ENCODE results near the gene CLCN4. TPM values are rescaled to one million over a fixed set of nuclear protein-coding genes. Genes with fewer than 3 reads are reported as not detected.

The CLCN4 gene
- total RNA-seq, 1 experiment from 2014 or later = 3.6 TPM

DNA sequence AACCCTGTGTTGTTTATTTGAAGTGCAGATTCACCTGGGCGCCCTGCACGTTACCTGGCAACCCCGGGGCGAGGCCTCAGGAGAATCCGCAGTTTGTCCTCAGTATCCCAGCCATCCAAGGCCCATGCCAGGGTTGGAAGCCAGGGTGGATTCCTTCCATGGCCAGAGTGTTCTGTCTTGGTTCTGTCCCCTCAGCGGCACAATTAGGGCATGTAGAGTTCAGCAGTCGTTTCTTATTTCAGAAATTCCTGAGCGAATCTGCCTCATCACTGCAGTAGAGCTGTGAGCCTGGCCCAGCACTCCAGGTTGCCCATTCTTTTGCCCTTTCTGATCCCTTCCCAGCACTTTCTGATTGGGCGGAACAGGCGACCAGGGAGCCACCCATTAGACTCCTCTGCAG is 29.9 kb upstream of the CLCN4 start:
- no peak for DNase-seq (ENCODE audit: low spot score)
- in situ Hi-C loops (cut with HindIII; ENCODE audit: low sequenced_read_pairs) = no loop called here

DNA sequence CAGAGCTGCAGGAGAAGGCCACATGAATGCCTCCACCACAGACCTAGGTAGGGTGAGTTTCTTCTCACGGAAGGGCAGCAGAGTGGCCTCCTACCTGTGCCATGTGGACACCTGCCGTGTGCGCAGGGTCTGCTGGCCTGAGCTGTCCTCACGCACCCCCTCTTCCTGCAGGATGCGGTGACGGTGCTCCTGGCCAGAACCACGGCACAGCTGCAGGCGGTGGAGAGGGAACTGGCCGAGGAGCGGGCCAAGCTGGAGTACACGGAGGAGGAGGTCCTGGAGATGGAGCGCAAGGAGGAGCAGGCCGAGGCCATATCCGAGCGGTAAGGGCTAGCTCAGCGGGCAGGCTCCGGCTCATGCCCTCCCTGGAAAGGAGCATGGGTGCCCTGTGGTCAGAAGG is 28.4 kb upstream of the CLCN4 start:
- no peak for DNase-seq (ENCODE audit: low spot score)
- in situ Hi-C loops (cut with HindIII; ENCODE audit: low sequenced_read_pairs) = no loop called here

DNA sequence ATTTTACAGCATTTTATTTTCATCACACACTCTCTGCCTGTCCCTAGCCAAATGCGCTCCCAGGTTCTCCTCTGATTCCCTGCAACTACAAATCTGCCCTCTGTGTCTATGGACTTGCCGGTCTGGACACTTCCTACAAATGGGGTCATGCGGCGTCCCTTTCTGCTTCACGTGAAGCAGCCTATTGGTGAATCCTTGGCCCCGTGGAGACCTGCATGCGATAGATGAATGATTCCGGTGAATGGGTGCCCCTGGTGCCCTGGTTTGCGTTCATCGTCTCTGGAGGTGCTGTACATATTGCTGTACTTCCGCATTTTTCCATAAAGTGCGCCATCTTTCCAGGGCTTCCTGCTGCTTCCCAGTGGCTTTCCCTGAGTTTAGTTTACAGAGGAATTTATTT is 27.5 kb upstream of the CLCN4 start:
- in situ Hi-C loops (cut with HindIII; ENCODE audit: low sequenced_read_pairs) = no loop called here
- no peak for DNase-seq (ENCODE audit: low spot score)

- in situ Hi-C loops (cut with HindIII; ENCODE audit: low sequenced_read_pairs) = no loop called here
- no peak for DNase-seq (ENCODE audit: low spot score)
Observed at GRCh38 chrX:10130354-10130753, 26.4 kb upstream of the CLCN4 start.

DNA sequence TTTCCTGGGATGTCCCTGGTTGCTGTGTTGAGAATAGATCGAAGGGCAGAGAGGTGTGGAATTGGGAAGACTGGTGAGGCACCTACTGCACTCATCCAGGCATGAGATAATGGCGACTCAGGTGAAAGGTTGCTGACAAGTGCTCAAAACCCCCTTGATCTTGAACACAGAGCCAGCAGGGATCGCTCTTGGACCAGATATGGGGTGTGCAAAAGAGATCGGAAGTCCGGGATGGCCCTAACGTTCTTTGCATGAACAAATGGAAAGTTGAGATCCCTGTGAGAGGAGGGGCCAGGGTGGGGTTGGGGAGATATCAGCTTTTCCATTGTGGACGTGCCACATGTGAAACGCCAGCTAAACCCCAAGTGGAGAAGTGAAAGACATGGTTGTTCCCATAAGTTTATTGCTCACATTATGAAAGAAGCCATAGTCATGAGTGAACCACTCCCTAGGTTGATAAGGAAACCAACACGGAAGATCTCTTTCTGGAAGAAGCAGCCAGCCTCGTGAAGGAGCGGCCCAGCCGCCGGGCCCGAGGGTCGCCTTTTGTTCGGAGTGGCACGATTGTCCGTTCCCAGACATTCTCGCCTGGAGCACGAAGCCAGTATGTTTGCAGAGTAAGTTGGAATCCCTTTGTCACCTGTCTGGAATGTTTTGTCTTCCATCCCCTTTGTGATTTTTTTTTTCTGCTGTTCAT is 22.6 kb upstream of the CLCN4 start:
- in situ Hi-C loops (cut with HindIII; ENCODE audit: low sequenced_read_pairs) = no loop called here
- DNase-seq (ENCODE audit: low spot score) = no peak

DNA sequence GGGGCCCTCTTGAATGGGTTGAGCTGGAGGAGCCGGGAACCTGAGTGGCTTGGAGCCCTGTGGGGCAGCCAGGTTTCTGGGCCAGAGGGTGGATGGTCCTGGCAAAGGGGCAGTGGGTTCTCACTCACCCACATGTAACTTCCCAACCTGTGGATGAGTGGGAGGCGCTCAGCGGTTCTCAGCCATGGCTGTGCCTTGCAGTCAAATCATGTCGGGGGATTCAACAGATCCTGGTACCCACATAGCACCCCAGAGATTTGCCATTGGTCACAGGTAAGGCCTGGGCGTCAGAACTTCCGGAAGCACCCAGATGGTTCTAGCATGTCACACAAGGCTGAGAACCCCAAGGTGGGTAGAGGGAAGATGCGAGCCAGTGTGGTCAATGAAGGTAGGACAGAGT is 21.9 kb upstream of the CLCN4 start:
- no peak for DNase-seq (ENCODE audit: low spot score)
- in situ Hi-C loops (cut with HindIII; ENCODE audit: low sequenced_read_pairs) = no loop called here

- in situ Hi-C loops (cut with HindIII; ENCODE audit: low sequenced_read_pairs) = no loop called here
- no peak for DNase-seq (ENCODE audit: low spot score)
Observed at GRCh38 chrX:10135561-10136399, 21.0 kb upstream of the CLCN4 start.

DNA sequence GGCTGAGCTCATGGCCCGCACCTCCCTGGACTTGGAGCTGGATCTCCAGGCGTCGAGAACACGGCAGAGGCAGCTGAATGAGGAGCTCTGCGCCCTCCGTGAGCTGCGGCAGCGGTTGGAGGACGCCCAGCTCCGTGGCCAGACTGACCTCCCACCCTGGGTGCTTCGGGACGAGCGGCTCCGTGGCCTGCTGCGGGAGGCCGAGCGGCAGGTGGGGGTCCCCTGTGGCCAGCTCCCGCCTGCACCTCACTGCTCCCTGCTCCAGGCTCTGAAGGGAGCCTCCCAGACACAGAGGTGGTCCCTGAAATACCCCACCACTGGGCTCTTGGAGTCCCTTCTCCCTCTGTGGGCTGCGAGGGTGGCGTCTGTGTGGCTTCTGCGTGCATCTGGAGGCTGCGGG is 18.0 kb upstream of the CLCN4 start:
- in situ Hi-C loops (cut with HindIII; ENCODE audit: low sequenced_read_pairs) = no loop called here
- DNase-seq (ENCODE audit: low spot score) = no peak

DNA sequence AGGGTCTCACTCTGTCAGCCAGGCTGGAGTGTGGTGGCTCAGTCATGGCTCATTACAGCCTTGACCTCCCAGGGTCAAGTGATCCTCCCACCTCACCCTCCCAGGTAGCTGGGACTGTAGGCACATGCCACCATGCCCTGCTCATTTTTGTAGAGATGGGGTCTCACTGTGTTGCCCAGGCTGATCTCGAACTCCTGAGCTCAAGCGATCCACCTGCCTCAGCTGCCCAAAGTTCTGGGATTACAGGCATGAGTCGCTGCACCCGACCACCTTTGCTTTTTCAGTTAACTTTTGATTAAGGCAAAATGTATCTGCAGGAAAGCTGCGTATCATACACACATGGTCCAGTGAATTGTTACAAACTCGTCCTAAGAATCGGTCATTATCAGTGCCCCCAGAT is 16.5 kb upstream of the CLCN4 start:
- in situ Hi-C loops (cut with HindIII; ENCODE audit: low sequenced_read_pairs) = no loop called here
- no peak for DNase-seq (ENCODE audit: low spot score)

DNA sequence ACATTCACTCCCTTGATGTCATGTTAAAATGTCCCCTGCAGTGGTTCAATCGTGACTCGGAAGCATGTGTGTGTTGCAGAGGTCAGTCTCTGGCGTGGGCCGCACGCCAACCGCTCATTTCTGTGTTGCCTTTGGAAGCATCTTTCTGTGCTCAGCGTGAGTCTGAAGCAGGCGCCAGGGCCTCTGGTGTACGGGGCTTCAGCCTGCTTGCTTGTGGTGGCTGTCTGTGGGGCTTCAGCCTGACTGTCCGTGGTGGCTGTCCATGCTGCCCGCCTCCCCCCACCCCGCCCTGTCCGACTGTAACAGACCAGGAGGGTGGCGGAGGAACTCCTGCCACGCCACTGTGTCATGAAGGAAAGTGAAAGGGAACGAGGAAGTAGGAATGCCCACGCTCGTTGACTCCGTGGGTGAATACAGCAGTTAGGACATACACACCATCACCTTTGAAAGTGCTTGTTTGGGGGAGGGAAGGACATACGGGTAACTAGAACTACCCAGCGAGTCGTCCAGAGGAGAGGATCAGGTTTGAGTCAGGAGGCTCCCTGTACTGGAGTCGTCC is 14.7 kb upstream of the CLCN4 start:
- peak; percentile 44 for DNase-seq (ENCODE audit: low spot score)
- in situ Hi-C loops (cut with HindIII; ENCODE audit: low sequenced_read_pairs) = no loop called here

DNA sequence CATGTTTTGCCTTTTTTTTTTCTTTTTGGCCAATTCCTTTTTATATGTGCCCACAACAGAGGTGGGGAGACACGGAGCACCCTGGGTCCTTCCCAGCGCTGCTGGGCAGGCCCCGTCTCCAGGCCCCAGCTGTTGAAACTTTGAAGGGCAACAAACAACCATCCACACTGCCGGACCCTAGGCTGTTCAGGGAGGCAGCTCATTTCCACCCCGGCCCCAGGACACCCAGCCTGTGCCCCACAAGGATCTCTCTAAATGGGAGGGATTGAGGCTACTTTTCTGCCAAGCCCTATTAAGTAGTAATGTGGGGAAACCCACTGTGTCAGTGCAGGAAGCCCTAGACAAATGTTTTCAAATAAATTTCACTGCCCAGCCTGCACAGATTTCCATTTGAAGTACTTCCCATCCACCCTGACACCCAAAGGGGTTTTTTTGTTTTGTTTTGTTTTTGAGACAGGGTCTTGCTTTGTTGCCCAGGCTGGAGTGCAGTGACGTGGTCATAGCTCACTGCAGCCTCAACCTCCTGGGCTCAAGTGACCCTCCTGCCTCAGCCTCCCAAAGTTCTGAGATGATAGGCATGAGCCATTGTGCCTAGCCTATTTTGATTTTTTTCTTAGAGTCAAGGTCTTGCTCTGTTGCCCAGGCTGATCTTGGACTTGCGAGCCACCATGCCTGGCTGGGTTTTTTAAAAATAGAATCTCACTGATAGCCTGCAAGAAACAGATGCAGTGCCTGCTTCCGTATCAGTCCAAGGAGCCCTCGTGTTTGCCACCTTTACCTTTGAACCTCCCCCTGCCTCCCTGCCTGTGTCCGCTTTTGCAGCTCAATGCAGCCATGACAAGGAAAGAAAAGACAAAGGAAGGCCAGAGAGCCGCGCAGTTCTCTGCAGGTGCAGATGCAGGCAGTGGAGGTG is 13.4 kb upstream of the CLCN4 start:
- in situ Hi-C loops (cut with HindIII; ENCODE audit: low sequenced_read_pairs) = no loop called here
- no peak for DNase-seq (ENCODE audit: low spot score)

GRCh38 chrX:10146346-10146745 is 10.4 kb upstream of the CLCN4 start:
- in situ Hi-C loops (cut with HindIII; ENCODE audit: low sequenced_read_pairs) = no loop called here
- DNase-seq (ENCODE audit: low spot score) = no peak

DNA sequence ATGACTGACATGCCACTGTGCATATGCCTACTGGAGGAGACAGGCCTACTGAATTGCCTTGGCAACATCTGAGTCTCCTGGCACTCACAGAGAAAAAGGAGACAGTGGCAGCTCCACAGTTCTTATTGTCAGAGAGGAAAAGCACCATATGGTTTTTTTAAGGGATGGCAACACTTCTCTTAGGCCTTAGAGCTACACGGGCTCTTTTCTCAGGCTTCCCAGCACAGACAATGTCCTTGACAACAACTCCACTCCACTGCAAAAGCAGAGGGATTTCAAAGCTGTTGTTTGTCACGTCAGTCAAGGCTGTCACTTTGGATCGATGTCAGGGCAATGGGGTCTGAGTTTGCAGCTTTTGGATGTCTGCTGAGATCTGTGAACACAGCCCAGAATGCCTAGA is 4.7 kb upstream of the CLCN4 start:
- in situ Hi-C loops (cut with HindIII; ENCODE audit: low sequenced_read_pairs) = no loop called here
- no peak for DNase-seq (ENCODE audit: low spot score)

GRCh38 chrX:10155137-10155536 is 1.6 kb upstream of the CLCN4 start:
- in situ Hi-C loops (cut with HindIII; ENCODE audit: low sequenced_read_pairs) = no loop called here
- DNase-seq (ENCODE audit: low spot score) = no peak

GRCh38 chrX:10157032-10157341 is 212 bp downstream of the CLCN4 start:
- in situ Hi-C loops (cut with HindIII; ENCODE audit: low sequenced_read_pairs) = no loop called here
- DNase-seq (ENCODE audit: low spot score) = no peak

GRCh38 chrX:10157543-10157942 is 768 bp downstream of the CLCN4 start:
- DNase-seq (ENCODE audit: low spot score) = no peak
- in situ Hi-C loops (cut with HindIII; ENCODE audit: low sequenced_read_pairs) = no loop called here

DNA sequence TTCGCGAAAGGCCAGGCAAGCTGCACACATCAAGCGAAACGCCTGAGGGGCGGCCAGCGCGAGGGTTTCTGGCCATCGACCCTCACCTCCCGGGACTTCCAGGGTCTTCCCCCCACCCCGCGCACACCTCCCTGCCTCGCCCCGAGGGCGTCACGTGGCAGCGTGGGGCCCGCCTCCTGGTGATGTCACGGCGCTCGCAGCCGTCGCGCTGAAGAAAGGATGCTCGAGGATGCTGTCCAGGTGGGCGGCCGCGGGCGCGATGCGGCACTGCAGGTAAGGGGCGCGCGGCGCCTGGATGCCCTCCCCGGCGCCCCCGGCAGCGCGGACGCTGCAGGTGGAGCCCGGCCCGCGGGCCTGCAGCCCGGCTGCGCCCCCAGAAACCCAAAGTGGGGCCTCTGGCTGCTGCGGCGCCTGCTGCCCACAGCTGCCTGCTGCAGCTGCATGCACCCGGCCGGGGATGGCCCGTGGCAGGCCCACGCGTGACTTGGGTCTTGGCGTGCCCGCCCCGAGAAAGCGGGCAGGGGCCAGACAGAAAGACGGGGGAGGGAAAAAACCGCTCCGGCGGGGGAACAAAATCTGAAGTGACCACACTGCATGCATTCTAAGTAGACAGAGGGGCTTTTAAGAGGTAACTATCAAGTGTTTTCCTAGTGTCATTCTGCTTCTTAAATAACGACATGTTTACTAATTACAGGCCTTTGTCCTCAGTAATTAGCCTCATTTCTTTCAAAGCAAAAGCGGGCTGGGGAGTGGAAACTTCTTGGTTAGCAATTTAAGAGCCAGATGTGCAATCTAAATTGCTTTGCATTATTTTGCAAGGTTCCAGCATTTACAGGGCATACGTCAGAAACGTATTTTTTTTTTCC is 1.7 kb downstream of the CLCN4 start:
- DNase-seq (ENCODE audit: low spot score) = peak; percentile 76
- in situ Hi-C loops (cut with HindIII; ENCODE audit: low sequenced_read_pairs) = no loop called here

GRCh38 chrX:10159145-10159468 is 2.3 kb downstream of the CLCN4 start:
- in situ Hi-C loops (cut with HindIII; ENCODE audit: low sequenced_read_pairs) = no loop called here
- peak; percentile 83 for DNase-seq (ENCODE audit: low spot score)

GRCh38 chrX:10160211-10160610 is 3.4 kb downstream of the CLCN4 start:
- in situ Hi-C loops (cut with HindIII; ENCODE audit: low sequenced_read_pairs) = no loop called here

More at GRCh38 chrX:10160211-10160610, 3.4 kb downstream of the CLCN4 start:
- DNase-seq (ENCODE audit: low spot score) = peak; percentile 74
